ENCODE measurements around the gene CHI3L1. TPM values are rescaled to one million over a fixed set of nuclear protein-coding genes. Genes with fewer than 3 reads are reported as not detected.

Gene CHI3L1
- total RNA-seq, 1 experiment from 2014 or later, result 0.42 TPM

DNA sequence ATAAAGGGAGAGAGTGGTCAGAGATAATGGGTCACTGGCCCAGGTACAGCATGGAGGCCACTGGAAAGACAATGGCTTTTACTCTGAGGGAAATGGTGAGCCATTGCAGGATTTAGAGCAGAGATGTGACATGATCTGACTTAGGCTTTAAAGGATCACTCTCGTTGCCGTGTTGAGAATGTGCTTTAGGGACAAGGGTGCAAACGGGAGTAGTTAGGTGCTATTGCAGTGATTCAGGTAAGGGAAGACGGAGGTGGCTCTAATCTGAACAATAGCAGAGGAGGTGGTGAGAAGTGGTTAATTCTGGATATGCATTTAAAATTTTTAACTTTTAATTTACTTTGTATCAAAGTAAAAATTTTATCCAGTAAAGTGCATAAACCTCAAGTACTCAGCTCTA lies 49.2 kb downstream of the CHI3L1 start:
- no peaks in the 10 kb centered on the region for H3K27me3 ChIP-seq (ENCODE audit: control insufficient read depth, insufficient read depth, low read length)
- no peak for DNase-seq
- H3K36me3 ChIP-seq (replicated peaks; ENCODE audit: control insufficient read depth, insufficient read depth, low read length), result no peaks in the 10 kb centered on the region
- no peak overlapping the region for H3K4me3 ChIP-seq (ENCODE audit: insufficient read depth, low read depth, low read length)

DNA sequence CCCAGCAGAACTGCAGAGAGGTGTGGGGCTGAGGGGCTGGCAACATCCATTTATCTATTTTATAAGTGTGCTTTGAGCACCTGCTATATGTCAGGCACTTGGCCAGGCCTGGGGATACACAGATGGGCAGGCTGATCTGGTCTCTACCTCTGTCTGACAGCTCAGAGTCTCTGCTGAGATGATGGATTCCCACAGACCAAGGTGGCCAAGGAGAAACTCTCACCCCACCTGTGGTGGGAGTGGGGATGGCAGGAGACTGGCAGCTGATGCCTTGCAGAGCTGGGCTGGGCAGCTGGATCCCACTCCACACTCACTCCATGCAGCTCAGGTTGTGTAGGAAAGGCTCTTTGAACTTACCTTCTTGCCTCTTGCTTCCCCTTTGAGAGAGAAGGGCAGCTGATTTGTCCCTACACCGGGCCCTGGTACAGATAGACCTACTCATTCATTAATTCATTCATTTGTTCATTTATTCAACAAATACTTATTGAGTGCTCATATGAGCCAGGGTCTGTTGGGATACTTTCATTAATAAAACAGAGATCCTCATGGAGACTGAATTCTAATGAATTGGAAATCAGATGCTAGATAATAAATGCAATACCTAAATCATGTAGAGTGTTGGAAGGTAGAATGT lies 50.0 kb downstream of the CHI3L1 start:
- H3K36me3 ChIP-seq (replicated peaks; ENCODE audit: control insufficient read depth, insufficient read depth, low read length), result no peaks in the 10 kb centered on the region
- H3K4me3 ChIP-seq (ENCODE audit: insufficient read depth, low read depth, low read length), result no peak overlapping the region
- no peaks in the 10 kb centered on the region for H3K27me3 ChIP-seq (ENCODE audit: control insufficient read depth, insufficient read depth, low read length)
- DNase-seq, result no peak

DNA sequence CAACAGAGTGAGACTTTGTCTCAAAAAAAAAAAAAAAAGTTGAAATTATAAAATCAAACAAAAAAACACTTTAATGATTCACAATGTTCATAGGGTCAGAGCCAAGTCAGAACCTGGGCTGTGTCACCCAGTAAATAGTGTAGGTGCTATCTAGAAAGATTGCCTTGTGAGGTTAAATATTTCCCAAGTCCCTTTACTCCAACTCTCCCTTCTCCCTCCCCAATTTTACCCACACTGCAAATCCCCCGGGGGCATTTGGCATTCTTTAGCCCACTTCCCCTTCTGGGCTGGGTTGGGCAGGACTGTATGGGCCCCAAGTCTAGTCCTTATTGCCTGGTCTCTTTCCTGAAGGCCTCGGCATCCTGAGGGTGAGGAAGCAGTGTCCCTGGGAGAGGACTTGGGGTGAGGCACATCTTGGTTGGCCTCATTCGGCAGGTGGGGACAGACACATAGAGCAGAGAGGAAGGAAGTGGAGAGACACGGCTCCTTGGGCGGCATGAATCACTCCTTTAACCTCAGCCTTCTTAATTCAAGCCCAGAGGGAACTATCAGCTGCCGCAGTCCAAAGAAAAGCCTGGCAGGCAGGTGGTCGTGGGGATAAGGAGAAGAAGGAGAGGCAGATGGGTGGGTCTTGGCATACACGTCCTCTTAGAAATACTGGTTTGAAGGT lies 50.7 kb downstream of the CHI3L1 start:
- no peak for DNase-seq
- no peaks in the 10 kb centered on the region for H3K27me3 ChIP-seq (ENCODE audit: control insufficient read depth, insufficient read depth, low read length)
- H3K36me3 ChIP-seq (replicated peaks; ENCODE audit: control insufficient read depth, insufficient read depth, low read length), result no peaks in the 10 kb centered on the region
- no peak overlapping the region for H3K4me3 ChIP-seq (ENCODE audit: insufficient read depth, low read depth, low read length)

GRCh38 chr1:203133970-203134725 lies 52.4 kb downstream of the CHI3L1 start:
- H3K4me3 ChIP-seq (ENCODE audit: insufficient read depth, low read depth, low read length), result no peak overlapping the region
- DNase-seq, result peak; percentile 57
- H3K27me3 ChIP-seq (ENCODE audit: control insufficient read depth, insufficient read depth, low read length), result no peaks in the 10 kb centered on the region
- no peaks in the 10 kb centered on the region for H3K36me3 ChIP-seq (replicated peaks; ENCODE audit: control insufficient read depth, insufficient read depth, low read length)

DNA sequence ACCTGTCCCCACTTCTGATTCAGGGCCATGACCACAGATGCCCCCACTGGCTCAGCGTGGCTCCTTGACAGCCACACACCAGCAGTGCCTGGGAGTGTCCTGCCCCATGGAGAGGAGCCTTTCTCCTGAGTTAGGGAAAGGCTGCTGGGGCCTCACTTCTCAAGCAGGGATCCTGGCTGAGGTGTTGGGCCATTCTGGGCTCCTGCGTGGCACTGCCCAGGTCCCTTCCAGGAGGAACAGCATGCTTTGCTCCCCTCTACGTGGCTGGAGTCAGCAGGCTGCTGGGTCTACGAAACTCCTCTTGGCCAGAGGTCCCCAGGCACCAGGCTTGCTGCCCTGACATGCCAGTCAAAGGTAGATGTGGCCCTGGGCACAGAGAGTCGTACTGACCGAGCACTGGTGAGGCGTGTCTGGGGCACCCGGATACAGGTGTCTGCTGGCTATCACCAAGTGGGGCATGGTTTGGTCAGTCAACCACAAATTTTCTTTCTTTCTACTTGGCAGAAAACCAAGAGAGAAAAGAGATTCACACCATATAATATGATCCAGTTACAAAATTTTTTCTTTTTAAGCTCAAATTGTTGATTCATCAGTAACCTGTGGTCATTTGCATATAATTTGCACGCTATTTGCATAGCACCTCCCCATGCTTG lies 54.8 kb downstream of the CHI3L1 start:
- Histone ChIP-seq H3K4me3 (ENCODE audit: insufficient read depth, low read depth, low read length) (no peak overlapping the region), H3K36me3 (replicated peaks; ENCODE audit: control insufficient read depth, insufficient read depth, low read length) (no peaks in the 10 kb centered on the region), H3K27me3 (ENCODE audit: control insufficient read depth, insufficient read depth, low read length) (peaks cover 21% of the 10 kb centered on the region)
- DNase-seq, result no peak

DNA sequence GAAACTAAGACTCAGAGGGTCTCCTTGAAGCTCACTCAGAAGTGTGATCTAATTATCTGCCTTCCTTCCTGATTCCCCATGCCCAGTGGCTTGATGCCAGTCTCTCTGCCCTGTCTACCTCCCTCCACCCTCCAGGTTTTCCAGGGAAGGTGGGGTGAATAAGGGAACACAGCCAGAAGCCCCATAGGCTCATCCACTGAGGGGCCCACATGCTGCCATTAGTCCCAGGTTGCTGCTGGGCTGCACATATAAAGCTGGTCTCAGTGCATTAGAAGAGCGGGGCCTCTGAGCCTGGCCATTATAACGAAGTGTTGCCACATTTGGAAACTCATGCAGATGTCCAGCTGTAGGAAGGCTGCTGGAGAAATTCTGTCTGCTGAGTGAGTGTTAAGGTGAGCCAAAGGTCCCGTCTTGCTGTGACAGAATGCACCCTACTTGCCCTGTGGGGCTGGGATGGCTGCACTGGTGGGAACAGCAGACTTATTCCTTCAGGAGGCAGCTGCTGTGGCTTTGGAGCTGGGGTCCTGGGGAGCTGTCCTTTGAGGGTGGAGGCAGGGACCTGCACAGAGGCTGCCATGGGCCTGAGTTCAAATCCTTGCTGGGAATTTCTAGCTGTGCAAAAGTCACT lies 56.0 kb downstream of the CHI3L1 start:
- peak; percentile 18 for DNase-seq
- Histone ChIP-seq H3K27me3 (ENCODE audit: control insufficient read depth, insufficient read depth, low read length) (peaks cover 24% of the 10 kb centered on the region), H3K36me3 (replicated peaks; ENCODE audit: control insufficient read depth, insufficient read depth, low read length) (no peaks in the 10 kb centered on the region), H3K4me3 (ENCODE audit: insufficient read depth, low read depth, low read length) (no peak overlapping the region)

DNA sequence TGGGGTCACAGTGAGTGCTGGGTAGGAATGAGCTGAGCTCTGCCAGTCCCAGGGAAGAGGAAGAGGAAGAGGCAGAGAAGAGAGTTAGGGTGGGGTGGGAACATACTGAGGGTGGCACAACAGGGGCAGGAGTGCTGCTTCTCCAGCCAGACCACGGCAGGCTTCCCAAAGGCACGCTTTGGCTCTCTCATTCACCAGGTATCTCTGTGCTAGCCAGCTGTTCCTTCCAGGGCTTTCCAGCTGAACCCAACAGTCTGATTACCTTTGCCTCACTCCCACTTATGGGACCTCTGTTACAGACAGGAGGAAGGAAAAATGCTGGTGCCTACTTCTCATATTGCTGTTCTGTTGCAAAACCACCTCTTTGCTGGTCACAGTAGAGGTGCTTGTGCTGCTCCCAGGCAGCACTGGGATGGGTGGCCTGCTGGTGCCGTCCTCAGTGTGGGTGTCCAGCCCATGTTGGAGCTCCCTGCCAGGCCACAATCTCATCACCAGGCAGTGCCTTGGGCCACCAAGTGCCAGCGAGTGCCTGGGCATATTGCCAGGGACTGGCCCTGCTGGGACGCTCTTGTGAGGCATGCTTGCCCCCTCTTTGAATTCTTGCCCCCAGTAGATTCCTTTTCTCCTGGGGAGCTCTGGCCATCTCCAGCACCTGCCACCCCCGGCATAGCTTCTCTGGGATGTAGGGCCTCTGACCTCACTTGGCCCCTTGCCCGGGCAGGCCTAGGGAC lies 56.8 kb downstream of the CHI3L1 start:
- H3K4me3 ChIP-seq (ENCODE audit: insufficient read depth, low read depth, low read length), result no peak overlapping the region
- peak; percentile 26 for DNase-seq
- H3K36me3 ChIP-seq (replicated peaks; ENCODE audit: control insufficient read depth, insufficient read depth, low read length), result no peaks in the 10 kb centered on the region
- H3K27me3 ChIP-seq (ENCODE audit: control insufficient read depth, insufficient read depth, low read length), result peaks cover 26% of the 10 kb centered on the region

Other genes starting within 250 kb of the CHI3L1 start
- gene ADIPOR1, start 228.4 kb downstream of the CHI3L1 start, total RNA-seq (2014; rRNA removed; shearing (Covaris generic)), result 133 and 134 TPM in 2 replicates
- gene CYB5R1, start 219.4 kb downstream of the CHI3L1 start, total RNA-seq (2014; rRNA removed; shearing (Covaris generic)), result 22.5 and 22.8 TPM in 2 replicates
- gene TMEM183A, start 179.3 kb downstream of the CHI3L1 start, total RNA-seq (2014; rRNA removed; shearing (Covaris generic)), result 164 and 193 TPM in 2 replicates
- 3.1 and 7.4 TPM in 2 replicates for gene PPFIA4, start 160.2 kb downstream of the CHI3L1 start, total RNA-seq (2014; rRNA removed; shearing (Covaris generic))
- gene MYOG, start 100.7 kb downstream of the CHI3L1 start, total RNA-seq (2014; rRNA removed; shearing (Covaris generic)), result not detected in 2 replicates
- gene ADORA1, start 59.0 kb downstream of the CHI3L1 start, total RNA-seq (2014; rRNA removed; shearing (Covaris generic)), result 3.5 and 5.7 TPM in 2 replicates
- gene MYBPH, start 10.9 kb downstream of the CHI3L1 start, total RNA-seq (2014; rRNA removed; shearing (Covaris generic)), result not detected in 2 replicates
- not detected in 2 replicates for gene CHIT1, start 43.0 kb upstream of the CHI3L1 start, total RNA-seq (2014; rRNA removed; shearing (Covaris generic))
- 7.2 and 8.7 TPM in 2 replicates for gene BTG2, start 118.8 kb upstream of the CHI3L1 start, total RNA-seq (2014; rRNA removed; shearing (Covaris generic))
- not detected in 2 replicates for gene FMOD, start 164.4 kb upstream of the CHI3L1 start, total RNA-seq (2014; rRNA removed; shearing (Covaris generic))

Measured in H7 (cell line).